Measurements from ENCODE around the gene ITIH4.

Gene ITIH4

DNA sequence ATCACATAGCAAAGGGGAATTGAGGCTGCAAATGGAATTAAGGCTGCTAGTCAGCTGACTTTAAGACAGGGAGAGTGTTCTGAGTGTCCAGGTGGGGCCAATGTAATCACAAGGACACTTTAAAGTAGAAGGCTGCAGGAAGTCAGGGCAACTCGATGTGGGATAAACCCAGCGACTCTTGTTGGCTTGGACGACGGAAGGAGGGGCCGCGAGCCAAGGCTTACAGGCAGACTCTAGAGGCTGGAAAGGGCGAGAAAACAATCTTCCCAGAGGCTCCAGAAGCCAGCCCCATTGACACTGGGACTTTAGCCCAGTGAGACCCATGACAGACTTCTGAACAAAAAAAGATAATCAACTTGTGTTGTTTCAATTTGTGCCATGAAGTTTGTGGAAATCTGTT, 17.3 kb upstream of the ITIH4 start:
- DNase-seq: no peak

- no peak for DNase-seq
These were observed 16.8 kb upstream of the ITIH4 start for GRCh38 chr3:52847241-52847640.

DNA sequence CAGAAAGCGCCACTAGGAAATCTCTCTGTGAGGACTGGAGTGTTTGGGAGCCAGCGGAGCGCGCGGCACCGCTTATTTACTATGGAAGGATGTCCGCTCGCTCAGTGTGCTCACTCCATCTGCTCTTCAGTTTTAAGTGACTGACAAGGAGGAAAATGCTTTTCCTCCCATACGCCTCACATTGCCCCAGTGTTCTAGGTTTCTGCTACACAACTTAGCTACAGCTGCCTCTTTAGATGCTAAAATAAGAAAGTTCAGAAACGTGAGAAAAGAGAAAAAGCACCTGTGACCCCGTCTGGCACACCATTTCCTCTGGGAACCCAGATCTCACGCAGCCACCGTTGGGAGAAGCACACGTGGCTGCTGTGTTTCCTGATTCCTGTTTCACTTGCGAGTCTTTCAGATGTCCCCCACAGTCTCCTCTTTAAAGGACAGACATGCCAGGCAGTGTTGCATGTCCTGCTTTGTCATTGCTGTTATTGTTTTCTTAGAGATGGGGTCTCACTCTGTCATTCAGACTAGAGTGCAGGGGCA, 16.0 kb upstream of the ITIH4 start:
- DNase-seq: no peak

- no peak for DNase-seq
These were observed 15.4 kb upstream of the ITIH4 start for GRCh38 chr3:52845691-52846431.

GRCh38 chr3:52845157-52845556, 14.7 kb upstream of the ITIH4 start:
- DNase-seq: no peak

GRCh38 chr3:52844290-52844975, 14.0 kb upstream of the ITIH4 start:
- DNase-seq: no peak

DNA sequence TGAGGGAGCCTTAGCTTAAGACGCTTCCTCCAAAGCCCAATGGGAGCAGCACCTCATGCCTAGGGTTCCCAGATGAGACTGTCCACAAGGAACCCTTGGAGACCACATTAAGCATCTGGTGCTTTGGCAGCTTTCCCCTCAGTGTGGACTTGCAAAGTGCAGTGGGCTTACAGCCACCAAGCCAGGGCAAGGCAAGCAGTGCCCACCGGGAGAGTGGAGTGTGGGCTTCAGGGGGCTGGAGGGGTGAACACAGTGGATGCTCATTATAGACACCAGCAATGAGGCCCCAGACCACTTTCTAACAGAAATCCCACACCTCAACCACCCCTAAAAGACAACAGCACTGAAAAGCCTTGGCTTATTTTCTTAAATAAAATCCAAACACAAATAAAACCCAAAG, 13.4 kb upstream of the ITIH4 start:
- no peak for DNase-seq

- no peak for DNase-seq
These were observed 12.8 kb upstream of the ITIH4 start for GRCh38 chr3:52843108-52843865.

GRCh38 chr3:52842424-52842823, 12.0 kb upstream of the ITIH4 start:
- no peak for DNase-seq

DNA sequence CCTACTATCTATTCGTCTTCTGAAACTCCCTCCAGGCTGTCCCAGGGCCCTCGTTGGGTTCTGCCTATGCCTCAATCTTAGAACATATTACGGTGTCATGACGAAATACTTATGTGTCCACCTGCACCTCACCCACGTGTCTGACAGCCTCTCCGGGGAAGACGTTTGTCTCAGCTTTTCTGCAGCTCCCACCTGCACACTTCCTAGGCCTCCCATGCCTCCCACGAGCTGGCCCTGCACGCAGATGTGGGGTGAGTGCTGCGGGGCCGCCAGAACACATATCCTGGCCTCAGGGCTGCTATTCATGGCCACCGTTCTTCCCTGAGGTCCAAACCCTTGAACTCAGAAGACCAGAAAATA, 11.5 kb upstream of the ITIH4 start:
- DNase-seq: no peak

GRCh38 chr3:52841211-52841980, 10.9 kb upstream of the ITIH4 start:
- DNase-seq: no peak

- DNase-seq: no peak
These were observed 9.5 kb upstream of the ITIH4 start for GRCh38 chr3:52839892-52840545.

GRCh38 chr3:52839268-52839575, 8.8 kb upstream of the ITIH4 start:
- DNase-seq: no peak

GRCh38 chr3:52838561-52839267, 8.2 kb upstream of the ITIH4 start:
- no peak for DNase-seq

- no peak for DNase-seq
These were observed 6.5 kb upstream of the ITIH4 start for GRCh38 chr3:52836986-52837385.

- DNase-seq: no peak
These were observed 6.0 kb upstream of the ITIH4 start for GRCh38 chr3:52836471-52836845.

GRCh38 chr3:52835766-52836470, 5.4 kb upstream of the ITIH4 start:
- no peak for DNase-seq

GRCh38 chr3:52834871-52835501, 4.5 kb upstream of the ITIH4 start, which contains the start of gene MUSTN1:
MUSTN1 (minus strand) TSS chr3:52835019; CDS start chr3:52834948, 71 bp downstream.
- no peak for DNase-seq

- DNase-seq: no peak
These were observed 2.7 kb upstream of the ITIH4 start for GRCh38 chr3:52833202-52833601.

GRCh38 chr3:52831500-52832301, 1.2 kb upstream of the ITIH4 start:
- no peak for DNase-seq

All from effector CD8-positive, alpha-beta T cell (primary cell).